NCI-H510A treated with DMSO at 0.1 percent for 48 hours (cell line): ENCODE results near the gene OPTN.

Source experiments
- DNase-seq: peaks from one replicate; lab custom pipeline; 2025; lab: John Stamatoyannopoulos, UW

OPTN gene

DNA sequence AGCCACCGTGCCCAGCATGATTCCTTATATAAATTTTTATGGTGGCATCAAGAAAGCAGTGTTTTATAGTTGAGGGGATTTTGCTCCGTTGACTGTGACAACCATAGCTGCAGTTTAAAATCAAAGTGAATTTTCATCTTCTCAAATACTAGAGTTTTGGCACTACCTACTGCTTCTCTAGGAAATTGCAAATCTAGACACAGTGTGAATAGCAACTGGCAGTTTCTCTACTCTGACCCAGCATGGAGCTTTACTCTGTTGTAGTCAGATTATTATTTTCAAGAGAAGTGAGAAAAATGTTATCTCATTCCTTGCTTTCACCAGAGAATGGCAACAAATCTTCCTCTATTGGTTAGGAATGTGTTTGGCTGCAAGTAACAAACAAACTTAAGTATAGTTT is 84.3 kb downstream of the OPTN start:
- no peak for DNase-seq

DNA sequence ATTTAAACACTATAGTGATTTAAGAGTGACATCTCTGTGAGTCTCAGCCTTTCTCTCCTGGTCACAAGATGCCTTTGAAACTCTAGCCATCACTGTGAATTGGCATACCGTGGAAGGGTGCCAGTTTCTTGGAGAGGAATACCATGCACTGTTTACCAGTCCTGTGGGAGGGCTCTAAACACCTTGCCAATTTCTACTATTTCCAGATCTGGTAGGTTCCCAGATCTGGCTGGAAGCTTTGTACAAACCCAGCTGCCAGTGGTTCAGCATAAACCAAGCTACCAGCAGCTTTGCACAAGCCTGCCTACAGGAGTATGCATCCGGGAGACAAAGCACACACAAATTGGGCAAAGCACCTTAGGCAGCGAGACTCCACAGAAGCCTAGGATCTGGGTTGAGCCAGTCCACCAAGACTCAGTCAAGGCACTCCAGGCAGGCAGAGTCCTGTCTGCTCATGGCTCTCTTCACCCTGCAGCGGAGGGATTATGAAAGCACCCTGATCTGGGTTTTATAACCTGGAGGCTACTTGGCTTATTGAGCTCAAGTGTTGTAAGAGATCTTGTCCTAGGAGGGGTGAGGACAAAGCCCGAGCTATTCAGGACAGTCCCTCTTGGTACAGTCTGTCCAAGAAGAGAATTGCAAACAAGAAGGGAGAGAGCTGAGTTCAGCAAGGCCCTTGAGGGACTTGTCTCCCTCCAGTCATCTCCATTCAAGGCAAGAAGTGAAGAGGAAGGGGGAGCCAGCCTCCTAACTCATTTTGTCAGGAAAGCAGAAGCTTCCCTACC is 85.0 kb downstream of the OPTN start:
- no peak for DNase-seq

DNA sequence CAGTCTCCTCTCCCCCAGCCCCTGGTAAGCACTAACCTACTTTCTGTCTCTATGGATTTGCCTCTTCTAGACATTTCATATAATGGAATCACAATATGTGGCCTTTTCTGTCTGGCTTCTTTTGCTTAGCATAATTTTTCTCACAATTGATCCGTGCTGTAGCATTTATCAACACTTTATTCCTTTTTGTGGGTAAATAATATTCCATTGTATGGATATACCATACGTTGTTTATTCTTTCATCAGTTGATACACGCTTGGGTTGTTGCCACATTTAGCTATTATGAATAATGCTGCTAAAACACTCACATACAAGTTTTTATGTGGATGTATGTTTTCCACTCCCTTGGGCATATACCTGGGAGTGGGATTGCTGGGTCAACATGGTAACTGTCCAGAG is 87.2 kb downstream of the OPTN start:
- DNase-seq, result no peak
